Neural progenitor cell (in vitro differentiated cells): Measurements from ENCODE around the gene TSSK2.

Experiments used
- EZH2 ChIP-seq: fragments of 200-600 bp; sonication (generic); IDR thresholded peaks from 2 replicates; pipeline ENCODE4 v1.6.1; 2017; ENCODE audit warnings: antibody characterized with exemption, mild to moderate bottlenecking, moderate library complexity
- EZH2phosphoT487 ChIP-seq: fragments of 200-600 bp; sonication (generic); IDR thresholded peaks from 2 replicates; pipeline ENCODE4 v1.6.1; 2017; ENCODE audit warnings: antibody characterized with exemption

GRCh38 chr22:19121631-19122142 is 9.4 kb upstream of the TSSK2 start:
- no peak for TF ChIP-seq EZH2
- TF ChIP-seq EZH2phosphoT487, result no peak
